Upper lobe of left lung (tissue), 4 donors: ENCODE measurements around the gene CREBL2.

Experiments used
- POLR2A ChIP-seq, 4 donors: fragments of 450-650 bp; IDR thresholded peaks; one replicate each; pipeline ENCODE4 v1.5.1; 2016 to 2017; ENCODE audit warnings: antibody characterized with exemption in 4 of 4, mild to moderate bottlenecking in 2 of 4
- POLR2AphosphoS5 ChIP-seq, 2 donors: sonication (generic); formaldehyde crosslinking; IDR thresholded peaks; one replicate each; pipeline ENCODE4 v1.5.1; 2017; ENCODE audit warnings: antibody characterized with exemption in 2 of 2

DNA sequence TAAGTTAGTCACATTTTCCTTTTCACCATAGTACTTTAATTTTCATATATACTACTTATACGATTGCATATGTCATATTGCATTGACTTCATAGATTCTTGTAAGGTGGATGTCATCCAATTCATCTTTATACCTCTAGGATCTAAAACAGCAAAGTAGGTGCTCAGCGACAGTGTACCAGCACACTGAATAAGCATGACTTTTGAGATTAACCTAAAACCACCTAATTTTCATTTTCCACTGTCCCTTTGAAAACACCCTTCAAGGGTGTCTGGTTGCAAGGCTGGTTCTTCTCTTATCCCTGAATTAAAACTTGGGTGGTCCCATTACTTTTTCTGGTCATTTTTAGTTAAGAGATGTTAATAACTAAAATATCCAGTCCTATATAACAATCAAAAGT lies 79.9 kb downstream of the CREBL2 start:
- TF ChIP-seq POLR2AphosphoS5 (IDR thresholded peaks at IDR 0.05) (no peak), POLR2A (IDR thresholded peaks at IDR 0.05) (no peak)
